ENCODE data around the gene NDUFB1. TPM values are rescaled to one million over a fixed set of nuclear protein-coding genes. Genes with fewer than 3 reads are reported as not detected.

NDUFB1 gene
- total and polyA plus RNA-seq, 9 donors = 76.7 to 481 (median 102) TPM

DNA sequence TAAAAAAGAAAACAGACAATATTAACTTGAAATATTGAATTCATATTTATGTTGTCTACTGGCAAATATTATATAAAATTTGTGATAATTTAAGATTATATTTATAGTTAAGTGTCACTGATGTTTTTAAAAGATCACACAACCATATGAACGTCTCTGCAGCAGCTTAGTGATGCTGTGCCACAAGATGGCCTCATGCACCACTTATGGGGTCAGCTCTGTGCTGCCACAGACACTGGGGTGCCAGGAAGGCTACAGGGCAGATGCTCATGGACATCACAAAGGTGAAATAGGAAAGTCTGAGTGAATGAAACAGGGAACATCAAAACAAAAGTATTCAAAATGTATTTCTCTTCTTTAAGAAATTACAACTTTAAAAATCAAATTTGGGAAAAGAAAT lies 28.2 kb downstream of the NDUFB1 start:
- DNase-seq = no peak
- WGBS, 3 donors = 28 to 51% (median 44%) methylated on average over 1 of the region's 1 CpG
- TF ChIP-seq EP300 (IDR thresholded peaks at IDR 0.05) = no peak
- TF ChIP-seq CTCF (IDR thresholded peaks at IDR 0.05) = no peak
- no peak for TF ChIP-seq POLR2A (IDR thresholded peaks at IDR 0.05)
- Histone ChIP-seq H3K9me3 (no peaks in the 10 kb centered on the region), H3K4me3 (no peak overlapping the region), H3K27ac (no peak overlapping the region), H3K36me3 (no peaks in the 10 kb centered on the region), H3K4me1 (ENCODE audit: insufficient read depth) (no peaks in the 10 kb centered on the region), H3K27me3 (no peaks in the 10 kb centered on the region)
- intact Hi-C loops (cut with DNase I) = no loop called here

- Histone ChIP-seq H3K4me3 (no peak overlapping the region), H3K4me1 (ENCODE audit: insufficient read depth) (no peaks in the 10 kb centered on the region), H3K27ac (no peak overlapping the region), H3K36me3 (peaks cover 2% of the 10 kb centered on the region), H3K27me3 (no peaks in the 10 kb centered on the region), H3K9me3 (no peaks in the 10 kb centered on the region)
- TF ChIP-seq CTCF (IDR thresholded peaks at IDR 0.05) (no peak), POLR2A (IDR thresholded peaks at IDR 0.05) (no peak), EP300 (IDR thresholded peaks at IDR 0.05) (no peak)
- WGBS, 3 donors = 93 to 95% (median 94%) methylated on average over 5 of the region's 5 CpGs
- DNase-seq = no peak
- intact Hi-C loops (cut with DNase I) = no loop called here
Measured at GRCh38 chr14:92088494-92088893, 33.0 kb downstream of the NDUFB1 start.

GRCh38 chr14:92074555-92074954 lies 47.0 kb downstream of the NDUFB1 start:
- intact Hi-C loops (cut with DNase I) = no loop called here
- Histone ChIP-seq H3K9me3 (no peaks in the 10 kb centered on the region), H3K4me1 (ENCODE audit: insufficient read depth) (no peaks in the 10 kb centered on the region), H3K27ac (no peak overlapping the region), H3K27me3 (no peaks in the 10 kb centered on the region), H3K36me3 (no peaks in the 10 kb centered on the region), H3K4me3 (no peak overlapping the region)
- no peak for DNase-seq
- no peak for TF ChIP-seq CTCF (IDR thresholded peaks at IDR 0.05)
- TF ChIP-seq EP300 (IDR thresholded peaks at IDR 0.05) = no peak
- TF ChIP-seq POLR2A (IDR thresholded peaks at IDR 0.05) = no peak

Other genes with a start within 250 kb of the NDUFB1 start
- 100 to 1,000 TPM in 4 of 7 donors, 10 to 100 TPM in 3; 39.2 to 187 (median 137) TPM for gene FBLN5, start 174.0 kb downstream of the NDUFB1 start, total RNA-seq
- gene FBLN5, start 174.0 kb downstream of the NDUFB1 start, polyA plus RNA-seq = 100 to 1,000 TPM in 1 of 2 donors, 10 to 100 TPM in 1; 90.7 to 353 TPM
- 10 to 100 TPM; 19.3 to 63.8 (median 51.3) TPM for gene TRIP11, start 81.6 kb downstream of the NDUFB1 start, total RNA-seq
- gene TRIP11, start 81.6 kb downstream of the NDUFB1 start, polyA plus RNA-seq = 10 to 100 TPM in 1 of 2 donors, 1 to 10 TPM in 1; 7.3 to 13.3 TPM
- gene ATXN3, start 15.1 kb downstream of the NDUFB1 start, total RNA-seq = 10 to 100 TPM; 24.8 to 35.8 (median 30.5) TPM
- 10 to 100 TPM; 11.9 to 28.8 TPM for gene ATXN3, start 15.1 kb downstream of the NDUFB1 start, polyA plus RNA-seq
- gene CPSF2, start 263 bp upstream of the NDUFB1 start, total RNA-seq = 10 to 100 TPM; 12.8 to 61.9 (median 50.9) TPM
- 10 to 100 TPM in 1 of 2 donors, 1 to 10 TPM in 1; 9.2 to 21.9 TPM for gene CPSF2, start 263 bp upstream of the NDUFB1 start, polyA plus RNA-seq
- under 1 TPM; 0.11 to 0.61 (median 0.24) TPM for gene SLC24A4, start 201.5 kb upstream of the NDUFB1 start, total RNA-seq
- gene SLC24A4, start 201.5 kb upstream of the NDUFB1 start, polyA plus RNA-seq = under 1 TPM; 0.10 to 0.98 TPM